ENCODE measurements around the gene TEX13A. TPM values are rescaled to one million over a fixed set of nuclear protein-coding genes. Genes with fewer than 3 reads are reported as not detected.

TEX13A gene
- polyA plus RNA-seq, 1 of the 3 experiments (the other 2 are of a cell fraction): 0.03 TPM

DNA sequence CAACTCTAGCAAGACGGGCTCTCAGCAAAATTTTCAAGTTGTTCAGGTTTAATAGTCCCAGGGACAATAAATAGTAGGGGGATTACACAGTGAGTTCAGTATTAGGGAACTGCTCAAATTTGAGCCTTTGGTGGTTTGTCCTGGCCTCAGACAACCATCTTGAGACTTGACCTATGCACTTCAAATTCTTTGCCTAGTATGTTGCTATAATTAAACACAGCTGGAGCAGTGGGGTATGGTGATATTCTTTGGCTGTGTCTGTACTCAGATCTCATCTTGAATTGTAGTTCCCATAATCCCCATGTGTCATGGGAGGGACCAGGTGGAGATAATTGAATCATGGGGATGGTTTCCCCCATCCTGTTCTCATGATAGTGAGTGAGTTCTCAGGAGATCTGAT is 43.3 kb upstream of the TEX13A start:
- Histone ChIP-seq H3K79me2 (ENCODE audit: insufficient read depth) (no peaks in the 10 kb centered on the region), H3K27me3 (ENCODE audit: insufficient read depth) (no peaks in the 10 kb centered on the region), H3K4me2 (no peak overlapping the region), H3K4me3 (ENCODE audit: low read depth in 2 of 2, low read length in 1 of 2) (no peak overlapping the region), H3K27ac (ENCODE audit: low read depth in 2 of 2, low read length in 1 of 2) (no peak overlapping the region), H3K36me3 (replicated peaks in 1 of 2; ENCODE audit: control insufficient read depth in 1 of 2, insufficient read depth in 2 of 2, low read length in 1 of 2) (no peaks in the 10 kb centered on the region), H3K9me2 (no peaks in the 10 kb centered on the region), H3K9me3 (no peaks in the 10 kb centered on the region), H3K9ac (no peak overlapping the region), H3K4me1 (ENCODE audit: control insufficient read depth in 1 of 2, insufficient read depth in 2 of 2, low read depth in 1 of 2, low read length in 1 of 2) (no peaks in the 10 kb centered on the region), H2AFZ (ENCODE audit: low read depth) (no peak overlapping the region), H4K20me1 (ENCODE audit: insufficient read depth) (no peaks in the 10 kb centered on the region), H3F3A (replicated peaks; ENCODE audit: insufficient read depth) (no peaks in the 10 kb centered on the region)
- CTCF ChIA-PET: no interaction called here
- POLR2A ChIA-PET: no interaction called here
- WGBS (ENCODE audit: low lambda C conversion rate): 7% methylated on average over 1 of the region's 1 CpG
- no peak for DNase-seq
- TF ChIP-seq NRF1 (IDR thresholded peaks at IDR 0.05; ENCODE audit: low read depth, low read length) (no peak), TAF1 (IDR thresholded peaks at IDR 0.05; ENCODE audit: borderline replicate concordance, low read depth, low read length) (no peak), EZH2phosphoT487 (IDR thresholded peaks at IDR 0.05; ENCODE audit: borderline replicate concordance, low read depth) (no peak), RFX5 (IDR thresholded peaks at IDR 0.05; ENCODE audit: low read length) (no peak)
- TF ChIP-seq, protein P1, sequence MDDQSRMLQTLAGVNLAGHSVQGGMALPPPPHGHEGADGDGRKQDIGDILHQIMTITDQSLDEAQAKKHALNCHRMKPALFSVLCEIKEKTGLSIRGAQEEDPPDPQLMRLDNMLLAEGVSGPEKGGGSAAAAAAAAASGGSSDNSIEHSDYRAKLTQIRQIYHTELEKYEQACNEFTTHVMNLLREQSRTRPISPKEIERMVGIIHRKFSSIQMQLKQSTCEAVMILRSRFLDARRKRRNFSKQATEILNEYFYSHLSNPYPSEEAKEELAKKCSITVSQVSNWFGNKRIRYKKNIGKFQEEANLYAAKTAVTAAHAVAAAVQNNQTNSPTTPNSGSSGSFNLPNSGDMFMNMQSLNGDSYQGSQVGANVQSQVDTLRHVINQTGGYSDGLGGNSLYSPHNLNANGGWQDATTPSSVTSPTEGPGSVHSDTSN (IDR thresholded peaks at IDR 0.05): no peak
- TF ChIP-seq, protein P2, sequence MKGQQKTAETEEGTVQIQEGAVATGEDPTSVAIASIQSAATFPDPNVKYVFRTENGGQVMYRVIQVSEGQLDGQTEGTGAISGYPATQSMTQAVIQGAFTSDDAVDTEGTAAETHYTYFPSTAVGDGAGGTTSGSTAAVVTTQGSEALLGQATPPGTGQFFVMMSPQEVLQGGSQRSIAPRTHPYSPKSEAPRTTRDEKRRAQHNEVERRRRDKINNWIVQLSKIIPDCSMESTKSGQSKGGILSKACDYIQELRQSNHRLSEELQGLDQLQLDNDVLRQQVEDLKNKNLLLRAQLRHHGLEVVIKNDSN (IDR thresholded peaks at IDR 0.05; ENCODE audit: borderline replicate concordance, low read depth): no peak

DNA sequence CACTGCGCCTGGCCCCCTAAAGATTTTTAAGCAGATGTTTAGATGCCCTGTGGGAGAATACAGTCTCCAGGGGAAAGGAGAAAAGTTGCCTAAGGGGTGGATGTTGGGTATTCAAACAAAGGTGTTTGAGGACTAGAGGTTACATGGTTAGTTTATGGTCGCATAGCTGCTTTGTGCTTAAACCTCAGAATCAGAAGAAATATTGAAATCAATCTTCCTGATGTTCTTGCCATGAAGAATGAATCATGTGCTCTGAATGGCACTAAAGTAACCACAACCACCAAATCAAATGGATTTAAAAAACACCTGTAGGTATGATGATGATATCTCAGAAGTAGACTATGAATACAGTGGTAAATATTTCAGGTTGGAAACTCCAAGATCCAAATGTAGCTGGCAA is 42.7 kb upstream of the TEX13A start:
- Histone ChIP-seq H3K36me3 (replicated peaks in 1 of 2; ENCODE audit: control insufficient read depth in 1 of 2, insufficient read depth in 2 of 2, low read length in 1 of 2) (no peaks in the 10 kb centered on the region), H3K9me3 (no peaks in the 10 kb centered on the region), H4K20me1 (ENCODE audit: insufficient read depth) (no peaks in the 10 kb centered on the region), H3K79me2 (ENCODE audit: insufficient read depth) (no peaks in the 10 kb centered on the region), H3K9ac (no peak overlapping the region), H3K9me2 (no peaks in the 10 kb centered on the region), H2AFZ (ENCODE audit: low read depth) (no peak overlapping the region), H3K27me3 (ENCODE audit: insufficient read depth) (no peaks in the 10 kb centered on the region), H3K4me3 (ENCODE audit: low read depth in 2 of 2, low read length in 1 of 2) (no peak overlapping the region), H3F3A (replicated peaks; ENCODE audit: insufficient read depth) (no peaks in the 10 kb centered on the region), H3K4me1 (ENCODE audit: control insufficient read depth in 1 of 2, insufficient read depth in 2 of 2, low read depth in 1 of 2, low read length in 1 of 2) (no peaks in the 10 kb centered on the region), H3K4me2 (no peak overlapping the region), H3K27ac (ENCODE audit: low read depth in 2 of 2, low read length in 1 of 2) (no peak overlapping the region)
- POLR2A ChIA-PET: no interaction called here
- 0% methylated on average over 2 of the region's 2 CpGs for WGBS (ENCODE audit: low lambda C conversion rate)
- TF ChIP-seq, protein P3, sequence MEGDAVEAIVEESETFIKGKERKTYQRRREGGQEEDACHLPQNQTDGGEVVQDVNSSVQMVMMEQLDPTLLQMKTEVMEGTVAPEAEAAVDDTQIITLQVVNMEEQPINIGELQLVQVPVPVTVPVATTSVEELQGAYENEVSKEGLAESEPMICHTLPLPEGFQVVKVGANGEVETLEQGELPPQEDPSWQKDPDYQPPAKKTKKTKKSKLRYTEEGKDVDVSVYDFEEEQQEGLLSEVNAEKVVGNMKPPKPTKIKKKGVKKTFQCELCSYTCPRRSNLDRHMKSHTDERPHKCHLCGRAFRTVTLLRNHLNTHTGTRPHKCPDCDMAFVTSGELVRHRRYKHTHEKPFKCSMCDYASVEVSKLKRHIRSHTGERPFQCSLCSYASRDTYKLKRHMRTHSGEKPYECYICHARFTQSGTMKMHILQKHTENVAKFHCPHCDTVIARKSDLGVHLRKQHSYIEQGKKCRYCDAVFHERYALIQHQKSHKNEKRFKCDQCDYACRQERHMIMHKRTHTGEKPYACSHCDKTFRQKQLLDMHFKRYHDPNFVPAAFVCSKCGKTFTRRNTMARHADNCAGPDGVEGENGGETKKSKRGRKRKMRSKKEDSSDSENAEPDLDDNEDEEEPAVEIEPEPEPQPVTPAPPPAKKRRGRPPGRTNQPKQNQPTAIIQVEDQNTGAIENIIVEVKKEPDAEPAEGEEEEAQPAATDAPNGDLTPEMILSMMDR (IDR thresholded peaks at IDR 0.05): no peak
- TF ChIP-seq, protein P4, sequence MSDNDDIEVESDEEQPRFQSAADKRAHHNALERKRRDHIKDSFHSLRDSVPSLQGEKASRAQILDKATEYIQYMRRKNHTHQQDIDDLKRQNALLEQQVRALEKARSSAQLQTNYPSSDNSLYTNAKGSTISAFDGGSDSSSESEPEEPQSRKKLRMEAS (IDR thresholded peaks at IDR 0.05; ENCODE audit: low read depth): no peak
- TF ChIP-seq RCOR1 (IDR thresholded peaks at IDR 0.05; ENCODE audit: low read length) (no peak), TAF1 (IDR thresholded peaks at IDR 0.05; ENCODE audit: borderline replicate concordance, low read depth, low read length) (no peak), GATA2 (CRISPR knock-in tag; IDR thresholded peaks at IDR 0.05) (no peak), NFIC (IDR thresholded peaks at IDR 0.05; ENCODE audit: borderline replicate concordance) (no peak), GABPA (IDR thresholded peaks at IDR 0.05; ENCODE audit: low read depth) (no peak), POLR2AphosphoS5 (IDR thresholded peaks at IDR 0.05; ENCODE audit: low read depth, low read length) (no peak), TCF12 (IDR thresholded peaks at IDR 0.05) (no peak), RAD21 (IDR thresholded peaks at IDR 0.05; ENCODE audit: low read length) (no peak), RXRA (IDR thresholded peaks at IDR 0.05; ENCODE audit: borderline replicate concordance, low read depth) (no peak), SMC3 (IDR thresholded peaks at IDR 0.05; ENCODE audit: low read depth, low read length) (no peak), JUND (IDR thresholded peaks at IDR 0.05) (no peak), SIN3A (IDR thresholded peaks at IDR 0.05; ENCODE audit: borderline replicate concordance, low read depth, low read length) (no peak), YY1 (IDR thresholded peaks at IDR 0.05; ENCODE audit: low read depth) (no peak)
- TF ChIP-seq, protein P2 (IDR thresholded peaks at IDR 0.05; ENCODE audit: borderline replicate concordance, low read depth): no peak
- TF ChIP-seq, protein P5, sequence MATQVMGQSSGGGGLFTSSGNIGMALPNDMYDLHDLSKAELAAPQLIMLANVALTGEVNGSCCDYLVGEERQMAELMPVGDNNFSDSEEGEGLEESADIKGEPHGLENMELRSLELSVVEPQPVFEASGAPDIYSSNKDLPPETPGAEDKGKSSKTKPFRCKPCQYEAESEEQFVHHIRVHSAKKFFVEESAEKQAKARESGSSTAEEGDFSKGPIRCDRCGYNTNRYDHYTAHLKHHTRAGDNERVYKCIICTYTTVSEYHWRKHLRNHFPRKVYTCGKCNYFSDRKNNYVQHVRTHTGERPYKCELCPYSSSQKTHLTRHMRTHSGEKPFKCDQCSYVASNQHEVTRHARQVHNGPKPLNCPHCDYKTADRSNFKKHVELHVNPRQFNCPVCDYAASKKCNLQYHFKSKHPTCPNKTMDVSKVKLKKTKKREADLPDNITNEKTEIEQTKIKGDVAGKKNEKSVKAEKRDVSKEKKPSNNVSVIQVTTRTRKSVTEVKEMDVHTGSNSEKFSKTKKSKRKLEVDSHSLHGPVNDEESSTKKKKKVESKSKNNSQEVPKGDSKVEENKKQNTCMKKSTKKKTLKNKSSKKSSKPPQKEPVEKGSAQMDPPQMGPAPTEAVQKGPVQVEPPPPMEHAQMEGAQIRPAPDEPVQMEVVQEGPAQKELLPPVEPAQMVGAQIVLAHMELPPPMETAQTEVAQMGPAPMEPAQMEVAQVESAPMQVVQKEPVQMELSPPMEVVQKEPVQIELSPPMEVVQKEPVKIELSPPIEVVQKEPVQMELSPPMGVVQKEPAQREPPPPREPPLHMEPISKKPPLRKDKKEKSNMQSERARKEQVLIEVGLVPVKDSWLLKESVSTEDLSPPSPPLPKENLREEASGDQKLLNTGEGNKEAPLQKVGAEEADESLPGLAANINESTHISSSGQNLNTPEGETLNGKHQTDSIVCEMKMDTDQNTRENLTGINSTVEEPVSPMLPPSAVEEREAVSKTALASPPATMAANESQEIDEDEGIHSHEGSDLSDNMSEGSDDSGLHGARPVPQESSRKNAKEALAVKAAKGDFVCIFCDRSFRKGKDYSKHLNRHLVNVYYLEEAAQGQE (IDR thresholded peaks at IDR 0.05; ENCODE audit: low read depth, low read length): no peak
- DNase-seq: no peak
- CTCF ChIA-PET: no interaction called here

Data from SK-N-SH (cell line).